Measurements from ENCODE around the gene ZNF830. TPM values are rescaled to one million over a fixed set of nuclear protein-coding genes. Genes with fewer than 3 reads are reported as not detected.

ZNF830 gene
- total RNA-seq, 1 experiment from 2014 or later = 11.1 TPM

- Histone ChIP-seq H3K9ac (ENCODE audit: low read length) (no peak overlapping the region), H3K27ac (ENCODE audit: low read depth, low read length) (no peak overlapping the region), H4K20me1 (ENCODE audit: insufficient read depth) (no peaks in the 10 kb centered on the region), H3K9me3 (ENCODE audit: control insufficient read depth in 1 of 2, insufficient read depth in 1 of 2, low read depth in 1 of 2, low read length in 2 of 2) (no peaks in the 10 kb centered on the region), H3K4me3 (replicated peaks in 1 of 2; ENCODE audit: low read depth in 1 of 2, low read length in 2 of 2) (no peak overlapping the region), H3K79me2 (ENCODE audit: insufficient read depth, low read length) (no peaks in the 10 kb centered on the region), H3K4me2 (ENCODE audit: low read length) (no peak overlapping the region), H3K9me2 (ENCODE audit: insufficient read depth) (no peaks in the 10 kb centered on the region), H3K4me1 (ENCODE audit: control insufficient read depth in 1 of 2, insufficient read depth in 2 of 2, low read length in 2 of 2) (no peaks in the 10 kb centered on the region), H3K36me3 (ENCODE audit: control insufficient read depth in 1 of 2, insufficient read depth in 2 of 2, low read length in 2 of 2) (peaks cover 17 to 36% of the 10 kb centered on the region in 2 experiments; a peak in 3 of 4 replicates), H2AFZ (ENCODE audit: low read depth, low read length, poor library complexity, severe bottlenecking) (no peak overlapping the region), H3K27me3 (ENCODE audit: insufficient read depth, low read length) (no peaks in the 10 kb centered on the region)
- ChIA-PET RAD21 (ENCODE audit: low non-redundant PET in 1 of 2, low total read pairs in 2 of 2, uncharacterized antibody in 2 of 2, unreplicated experiment in 2 of 2) (no interaction called here), POLR2A (no interaction called here), CTCF (no interaction called here)
- DNase-seq (ENCODE audit: low read depth, low spot score) (no peak), ATAC-seq (no peak)
- TF ChIP-seq ZNF274 (IDR thresholded peaks at IDR 0.05; ENCODE audit: low read depth, low read length) (no peak), SIN3A (IDR thresholded peaks at IDR 0.05; ENCODE audit: low read depth) (no peak), YY1 (IDR thresholded peaks at IDR 0.05; ENCODE audit: extremely low read depth, insufficient replicate concordance, low read depth, low read length) (no peak)
- no TSS peak for BruUV-seq (replicated peaks)
- intact Hi-C loops (cut with micrococcal nuclease) = no loop called here
Measured at GRCh38 chr17:35002876-35003551, 41.7 kb downstream of the ZNF830 start.

- H3K79me2 ChIP-seq (ENCODE audit: insufficient read depth, low read length) = no peaks in the 10 kb centered on the region
- no peaks in the 10 kb centered on the region for H3K9me2 ChIP-seq (ENCODE audit: insufficient read depth)
- intact Hi-C loops (cut with micrococcal nuclease) = no loop called here
- no peaks in the 10 kb centered on the region for H4K20me1 ChIP-seq (ENCODE audit: insufficient read depth)
- no peak overlapping the region for H3K4me2 ChIP-seq (ENCODE audit: low read length)
- no peak overlapping the region for H3K27ac ChIP-seq (ENCODE audit: low read depth, low read length)
- H3K27me3 ChIP-seq (ENCODE audit: insufficient read depth, low read length) = no peaks in the 10 kb centered on the region
- no peak overlapping the region for H3K4me3 ChIP-seq (replicated peaks in 1 of 2; ENCODE audit: low read depth in 1 of 2, low read length in 2 of 2)
- no peak for ATAC-seq
- H3K36me3 ChIP-seq (ENCODE audit: control insufficient read depth in 1 of 2, insufficient read depth in 2 of 2, low read length in 2 of 2) = peaks cover 16 to 31% of the 10 kb centered on the region in 2 experiments; a peak in 3 of 4 replicates
- ChIA-PET RAD21 (ENCODE audit: low non-redundant PET in 1 of 2, low total read pairs in 2 of 2, uncharacterized antibody in 2 of 2, unreplicated experiment in 2 of 2) (no interaction called here), POLR2A (no interaction called here), CTCF (no interaction called here)
- DNase-seq (ENCODE audit: low read depth, low spot score) = no peak
- no peak for TF ChIP-seq REST (IDR thresholded peaks at IDR 0.05; ENCODE audit: low read depth)
- no peak for TF ChIP-seq SP1 (IDR thresholded peaks at IDR 0.05; ENCODE audit: low read depth)
- TF ChIP-seq YY1 (IDR thresholded peaks at IDR 0.05; ENCODE audit: extremely low read depth, insufficient replicate concordance, low read depth, low read length) = no peak
- TF ChIP-seq SIN3A (IDR thresholded peaks at IDR 0.05; ENCODE audit: low read depth) = no peak
- no peak for TF ChIP-seq ZBTB33 (IDR thresholded peaks at IDR 0.05; ENCODE audit: extremely low read depth, insufficient replicate concordance, low read length)
- TF ChIP-seq EZH2 (IDR thresholded peaks at IDR 0.05) = no peak
- no peak for TF ChIP-seq ATF3 (IDR thresholded peaks at IDR 0.05)
- no peak for TF ChIP-seq ZFX (IDR thresholded peaks at IDR 0.05)
- TF ChIP-seq SRF (IDR thresholded peaks at IDR 0.05; ENCODE audit: low read depth) = no peak
- TF ChIP-seq MAX (IDR thresholded peaks at IDR 0.05) = no peak
- TF ChIP-seq CBX3 (IDR thresholded peaks at IDR 0.05; ENCODE audit: low read depth) = no peak
- no peak for TF ChIP-seq POLR2A (IDR thresholded peaks at IDR 0.05; ENCODE audit: borderline replicate concordance, extremely low read depth, insufficient read depth, insufficient read length)
- no peak overlapping the region for H2AFZ ChIP-seq (ENCODE audit: low read depth, low read length, poor library complexity, severe bottlenecking)
- no peaks in the 10 kb centered on the region for H3K9me3 ChIP-seq (ENCODE audit: control insufficient read depth in 1 of 2, insufficient read depth in 1 of 2, low read depth in 1 of 2, low read length in 2 of 2)
- H3K4me1 ChIP-seq (ENCODE audit: control insufficient read depth in 1 of 2, insufficient read depth in 2 of 2, low read length in 2 of 2) = no peaks in the 10 kb centered on the region
- H3K9ac ChIP-seq (ENCODE audit: low read length) = no peak overlapping the region
- no TSS peak for BruUV-seq (replicated peaks)
Measured at GRCh38 chr17:35003778-35004177, 42.4 kb downstream of the ZNF830 start.
